Measurements from ENCODE around the gene HIVEP3.

The HIVEP3 gene

DNA sequence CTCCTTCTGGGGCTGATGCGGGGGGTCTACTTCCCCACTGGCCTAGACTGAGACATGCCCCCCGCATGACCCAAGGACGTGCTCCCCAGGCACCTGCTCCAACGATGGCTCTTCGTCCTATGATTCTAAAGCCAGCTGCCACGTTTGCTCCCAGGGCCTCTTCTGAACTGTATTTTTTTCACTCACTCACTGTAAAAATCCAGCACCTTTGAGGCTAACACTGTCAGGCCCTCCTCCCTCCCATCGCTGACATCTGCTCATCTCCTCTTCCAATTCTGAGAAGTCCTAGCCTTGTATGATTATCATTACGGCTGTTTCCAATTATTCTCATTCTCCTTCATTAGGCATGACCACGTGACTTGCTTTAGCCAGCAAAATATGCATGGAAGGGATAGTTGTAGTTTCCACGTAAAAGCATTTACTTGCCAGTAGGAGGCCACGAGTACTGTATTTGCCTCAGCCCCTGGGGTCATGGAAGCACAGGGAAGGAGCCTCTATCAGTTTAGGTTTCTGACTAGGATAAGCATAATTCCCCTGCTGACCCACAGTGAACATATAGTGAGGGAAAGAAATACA lies 415.1 kb downstream of the HIVEP3 start:
- no peak for DNase-seq

GRCh38 chr1:41502912-41503311 lies 415.8 kb downstream of the HIVEP3 start:
- no peak for DNase-seq

GRCh38 chr1:41501581-41501980 lies 417.1 kb downstream of the HIVEP3 start:
- no peak for DNase-seq

DNA sequence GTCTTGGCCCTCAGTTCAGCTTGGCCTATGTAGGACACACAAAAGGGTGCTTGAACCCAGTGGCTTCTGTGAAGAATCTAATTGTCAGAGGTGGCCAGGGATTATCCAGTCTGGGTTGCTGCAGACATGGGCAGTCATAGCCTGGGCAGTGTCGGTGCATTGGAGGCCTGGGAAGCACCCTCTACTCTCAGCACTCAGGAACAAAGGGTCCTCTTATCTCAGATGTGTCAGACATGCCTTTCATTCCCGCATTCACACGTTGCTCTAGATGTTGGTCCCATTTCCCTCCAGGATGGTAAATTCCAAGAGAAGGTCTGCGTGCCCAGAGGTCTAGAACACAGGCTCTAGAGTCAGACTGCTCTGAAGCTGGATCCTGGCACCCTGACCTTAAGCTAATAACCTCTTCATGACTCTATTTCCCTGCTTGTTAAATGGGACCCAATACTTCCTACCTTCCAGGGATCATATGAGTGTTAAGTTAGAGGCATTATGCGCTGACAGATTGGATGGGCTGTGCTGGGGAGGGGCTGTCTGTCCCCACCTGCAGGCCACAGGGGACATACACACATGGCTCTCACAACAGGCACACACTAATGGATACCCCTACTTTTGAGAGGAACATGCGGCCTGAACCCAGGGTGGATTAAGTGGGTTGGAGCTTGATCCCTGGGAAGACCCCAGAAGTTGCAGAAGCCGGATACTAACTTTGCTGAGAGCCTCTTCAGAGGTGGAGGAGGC lies 417.8 kb downstream of the HIVEP3 start:
- DNase-seq, result no peak

DNA sequence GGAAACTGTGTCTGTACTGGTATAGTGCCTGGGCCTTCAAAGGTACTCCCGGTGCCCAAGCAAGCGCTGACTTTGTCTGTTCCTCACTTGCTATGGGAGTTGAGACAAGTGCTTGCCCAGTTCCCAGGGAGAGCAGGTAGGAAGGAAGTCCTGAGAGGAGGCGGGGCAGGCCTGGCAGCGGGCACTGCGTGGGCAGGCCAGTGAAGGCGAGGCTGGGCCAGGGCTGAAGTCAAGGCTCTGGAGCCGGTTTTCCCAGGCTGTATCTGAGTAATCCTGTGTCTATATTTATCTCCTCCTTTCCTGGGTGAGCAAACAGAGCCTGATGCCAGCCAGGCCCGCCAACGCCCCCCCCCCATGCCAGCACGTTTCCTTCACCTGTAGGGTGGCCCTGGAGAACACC lies 418.3 kb downstream of the HIVEP3 start:
- DNase-seq, result no peak

GRCh38 chr1:41499591-41499990 lies 419.1 kb downstream of the HIVEP3 start:
- no peak for DNase-seq

DNA sequence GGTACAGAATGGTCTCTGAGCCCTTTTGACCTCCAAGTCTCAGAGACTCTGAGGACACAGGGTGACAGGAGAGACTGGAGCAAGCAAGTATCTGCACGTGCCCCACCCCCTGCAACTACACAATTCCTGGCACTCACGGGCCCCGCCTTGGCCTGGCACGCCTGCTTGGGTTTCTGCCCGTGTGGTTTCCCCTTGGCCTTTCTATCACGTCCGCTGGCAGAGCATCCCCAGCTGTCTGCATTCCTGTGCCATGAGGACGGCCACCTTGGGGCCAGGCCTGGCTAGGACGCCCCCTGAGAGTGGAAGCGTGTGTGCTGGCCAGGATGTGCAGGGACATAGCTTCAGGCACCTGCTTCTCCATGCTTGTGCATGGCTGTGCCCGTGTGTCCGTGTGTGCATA lies 419.9 kb downstream of the HIVEP3 start:
- DNase-seq, result no peak

DNA sequence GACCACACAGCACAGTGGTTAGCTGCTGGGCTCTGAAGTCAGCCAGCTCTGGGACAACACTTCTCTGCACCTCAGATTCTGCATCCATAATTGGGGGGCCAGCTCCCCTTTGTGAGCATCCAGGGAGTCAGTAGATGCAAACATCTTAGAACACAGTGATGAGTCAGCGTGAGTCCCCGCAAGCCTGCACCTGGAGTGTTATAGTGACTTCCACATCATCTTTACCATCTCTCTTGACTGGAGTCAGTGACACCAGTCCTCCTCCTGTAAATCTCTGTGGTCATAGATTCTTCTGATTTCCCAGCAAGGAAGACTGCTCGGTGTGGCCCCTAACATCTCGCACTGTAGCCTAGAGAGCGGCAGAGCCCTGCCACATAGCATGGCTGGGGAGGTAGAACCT lies 420.3 kb downstream of the HIVEP3 start:
- no peak for DNase-seq

GRCh38 chr1:41497461-41498030 lies 421.2 kb downstream of the HIVEP3 start:
- DNase-seq, result no peak

GRCh38 chr1:41497056-41497440 lies 421.7 kb downstream of the HIVEP3 start:
- DNase-seq, result no peak

DNA sequence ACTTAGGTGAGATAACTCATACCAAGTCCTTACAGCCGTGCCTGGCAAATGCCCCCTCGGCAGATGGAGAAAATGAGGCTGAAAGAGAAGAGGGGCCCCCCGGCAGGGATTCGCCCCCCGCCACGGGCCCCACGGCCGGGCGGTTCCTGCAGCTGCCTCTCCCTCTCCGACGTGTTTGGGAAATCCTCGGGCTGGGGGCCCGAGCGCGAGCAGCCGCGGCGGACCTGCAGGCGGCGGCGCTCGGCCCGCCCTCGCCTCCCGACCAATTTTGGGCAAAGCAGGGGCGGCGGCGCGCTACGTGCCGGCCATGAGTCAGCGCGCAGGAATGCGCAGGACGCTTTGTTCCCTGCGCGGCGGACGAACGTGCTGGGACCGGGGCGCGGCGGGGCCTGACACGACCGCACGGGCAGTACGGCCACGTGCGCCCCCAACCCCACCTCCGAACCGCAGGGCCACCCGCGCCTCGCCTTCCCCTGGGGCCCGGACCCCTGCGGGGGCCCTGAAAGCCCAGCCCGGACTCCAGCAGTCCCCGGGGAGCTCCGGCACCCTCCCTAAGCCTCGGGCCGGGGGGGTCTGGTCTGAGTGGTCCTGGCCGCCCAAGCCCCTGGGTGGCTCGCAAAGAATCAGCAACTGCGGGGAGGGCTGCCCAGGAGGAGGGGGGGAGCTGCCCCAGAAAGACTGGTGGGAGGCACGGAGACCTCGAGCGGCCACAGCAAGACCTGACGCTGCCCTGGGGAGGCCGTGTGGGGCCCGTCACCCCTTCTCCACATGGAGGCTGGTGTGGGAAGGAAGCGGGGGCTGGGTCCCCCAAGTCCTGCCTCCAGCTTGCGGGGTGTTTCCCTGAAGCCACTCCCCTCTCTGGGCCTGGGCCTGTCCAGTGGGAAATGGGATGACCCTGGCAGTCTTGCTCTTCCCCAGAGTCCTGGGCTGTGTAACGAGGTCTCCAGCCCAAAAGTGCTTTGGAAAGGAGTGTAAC lies 422.4 kb downstream of the HIVEP3 start:
- DNase-seq, result peak; percentile 42

- peak; percentile 13 for DNase-seq
Measured at GRCh38 chr1:41495210-41495948, 423.3 kb downstream of the HIVEP3 start.

DNA sequence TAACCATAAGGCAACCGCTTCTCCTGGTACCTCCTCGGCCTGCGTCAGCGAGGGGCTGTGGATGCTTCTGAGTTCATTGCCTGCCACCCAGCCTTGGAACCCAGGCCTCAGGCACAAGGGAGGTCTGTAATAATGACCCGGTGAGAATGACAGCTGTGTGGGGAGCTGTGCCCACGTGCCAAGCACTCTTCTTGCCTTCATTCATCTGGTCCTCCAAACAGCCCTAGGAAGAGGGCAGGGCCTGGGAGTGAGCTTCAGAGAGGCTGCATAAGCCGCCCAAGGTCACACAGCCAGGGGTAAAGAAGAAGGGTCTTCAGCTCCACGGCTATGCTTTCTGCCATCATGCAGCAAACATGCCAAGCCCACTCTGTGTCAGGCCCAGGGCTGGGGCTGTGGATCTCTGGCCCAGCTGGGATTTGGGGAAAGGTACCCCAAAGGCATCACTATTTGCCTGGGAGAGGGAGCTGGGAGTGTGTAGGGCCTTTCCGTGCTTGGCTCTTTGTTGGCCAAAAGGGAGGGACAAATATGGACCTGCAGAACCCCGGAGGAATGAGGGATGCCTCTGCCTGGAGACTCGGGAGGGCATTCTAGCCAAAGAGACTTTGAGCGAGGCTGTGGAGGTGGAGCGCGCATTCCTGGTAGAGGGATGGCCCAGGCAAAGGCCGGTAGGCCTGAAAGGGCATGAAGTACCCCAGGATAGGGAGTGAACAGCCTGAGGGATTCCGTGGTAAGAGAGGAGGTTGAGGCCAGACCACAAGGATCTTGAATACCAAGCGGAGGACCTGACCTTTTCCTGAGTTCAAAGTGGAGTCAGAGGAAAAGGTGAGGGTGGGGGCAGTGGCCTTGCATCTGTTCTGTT lies 424.1 kb downstream of the HIVEP3 start:
- DNase-seq, result no peak

- no peak for DNase-seq
Measured at GRCh38 chr1:41493626-41494350, 424.9 kb downstream of the HIVEP3 start.

- DNase-seq, result no peak
Measured at GRCh38 chr1:41493117-41493536, 425.6 kb downstream of the HIVEP3 start.

DNA sequence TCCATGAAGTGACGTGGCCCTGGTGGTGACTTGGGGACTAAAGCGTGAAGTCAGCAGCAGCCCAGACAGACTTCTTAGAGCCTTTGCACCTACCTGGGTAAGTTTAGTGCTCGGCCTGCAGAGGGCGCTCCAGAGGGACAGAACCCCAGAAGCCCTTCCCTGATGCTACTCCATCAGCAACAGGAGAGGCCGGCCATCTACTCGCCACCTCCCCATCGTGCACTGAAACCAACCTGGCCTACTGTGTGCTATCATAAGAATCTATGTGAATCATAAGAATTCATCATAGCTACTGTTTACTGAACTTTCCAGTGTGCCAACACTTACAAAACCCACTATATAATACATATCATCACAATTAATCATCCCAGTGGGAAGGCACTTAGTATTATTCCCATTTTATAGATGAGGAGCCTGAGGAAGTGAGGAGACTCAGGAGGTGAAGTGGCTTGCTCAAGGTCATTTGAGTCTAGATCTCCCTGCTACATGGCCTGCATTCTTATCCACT lies 426.3 kb downstream of the HIVEP3 start:
- peak; percentile 3 for DNase-seq

- DNase-seq, result no peak
Measured at GRCh38 chr1:41490911-41491310, 427.8 kb downstream of the HIVEP3 start.

GRCh38 chr1:41489561-41489960 lies 429.2 kb downstream of the HIVEP3 start:
- DNase-seq, result no peak

- DNase-seq, result no peak
Measured at GRCh38 chr1:41488040-41488951, 430.4 kb downstream of the HIVEP3 start.
